IMR-90 (cell line): ENCODE data around the gene ZNF700.

ENCODE experiments used
- POLR2A ChIP-seq: IDR thresholded peaks from 2 replicates; pipeline ENCODE4 v1.6.1; 2012; ENCODE audit warnings: mild to moderate bottlenecking, low read depth, low read length
- TF ChIP-seq, protein P1 (sequence below): conservative IDR thresholded peaks from 2 replicates; pipeline ENCODE4 v1.5.1; 2012; ENCODE audit warnings: mild to moderate bottlenecking, low read depth, low read length, improper control_type of control experiment

- TF ChIP-seq, protein P1, sequence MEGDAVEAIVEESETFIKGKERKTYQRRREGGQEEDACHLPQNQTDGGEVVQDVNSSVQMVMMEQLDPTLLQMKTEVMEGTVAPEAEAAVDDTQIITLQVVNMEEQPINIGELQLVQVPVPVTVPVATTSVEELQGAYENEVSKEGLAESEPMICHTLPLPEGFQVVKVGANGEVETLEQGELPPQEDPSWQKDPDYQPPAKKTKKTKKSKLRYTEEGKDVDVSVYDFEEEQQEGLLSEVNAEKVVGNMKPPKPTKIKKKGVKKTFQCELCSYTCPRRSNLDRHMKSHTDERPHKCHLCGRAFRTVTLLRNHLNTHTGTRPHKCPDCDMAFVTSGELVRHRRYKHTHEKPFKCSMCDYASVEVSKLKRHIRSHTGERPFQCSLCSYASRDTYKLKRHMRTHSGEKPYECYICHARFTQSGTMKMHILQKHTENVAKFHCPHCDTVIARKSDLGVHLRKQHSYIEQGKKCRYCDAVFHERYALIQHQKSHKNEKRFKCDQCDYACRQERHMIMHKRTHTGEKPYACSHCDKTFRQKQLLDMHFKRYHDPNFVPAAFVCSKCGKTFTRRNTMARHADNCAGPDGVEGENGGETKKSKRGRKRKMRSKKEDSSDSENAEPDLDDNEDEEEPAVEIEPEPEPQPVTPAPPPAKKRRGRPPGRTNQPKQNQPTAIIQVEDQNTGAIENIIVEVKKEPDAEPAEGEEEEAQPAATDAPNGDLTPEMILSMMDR = no peak
- TF ChIP-seq POLR2A = no peak
Observed at GRCh38 chr19:11890634-11891033, 34.3 kb upstream of the ZNF700 start.
